Memory B cell (primary cell): ENCODE measurements around the gene NR2C1.

ENCODE experiments used
- ATAC-seq: fragments of 150-1000 bp; cut with Tn5 transposase; 2 replicates; pipeline ENCODE4 v1.10.0; 2021; ENCODE audit warnings: low read depth, mild to moderate bottlenecking, moderate library complexity
- DNase-seq, 2 donors: peaks; one replicate each; pipeline ENCODE4 v3.0.0; 2022; ENCODE audit warnings: low spot score in 2 of 2
- H3K27ac Mint-ChIP-seq: one replicate; pipeline ENCODE4 v1.8.0; 2022; ENCODE audit warnings: mild to moderate bottlenecking, moderate library complexity, mixed read lengths
- H3K27me3 Mint-ChIP-seq: one replicate; pipeline ENCODE4 v1.8.0; 2022; ENCODE audit warnings: mixed read lengths
- H3K36me3 Mint-ChIP-seq: one replicate; pipeline ENCODE4 v1.8.0; 2022; ENCODE audit warnings: mild to moderate bottlenecking, mixed read lengths
- H3K4me1 Mint-ChIP-seq: one replicate; pipeline ENCODE4 v1.8.0; 2022; ENCODE audit warnings: mixed read lengths
- H3K4me3 Mint-ChIP-seq: one replicate; pipeline ENCODE4 v1.8.0; 2022; ENCODE audit warnings: mild to moderate bottlenecking, moderate library complexity, mixed read lengths
- H3K9me3 Mint-ChIP-seq: one replicate; pipeline ENCODE4 v1.8.0; 2022; ENCODE audit warnings: mixed read lengths

The NR2C1 gene

DNA sequence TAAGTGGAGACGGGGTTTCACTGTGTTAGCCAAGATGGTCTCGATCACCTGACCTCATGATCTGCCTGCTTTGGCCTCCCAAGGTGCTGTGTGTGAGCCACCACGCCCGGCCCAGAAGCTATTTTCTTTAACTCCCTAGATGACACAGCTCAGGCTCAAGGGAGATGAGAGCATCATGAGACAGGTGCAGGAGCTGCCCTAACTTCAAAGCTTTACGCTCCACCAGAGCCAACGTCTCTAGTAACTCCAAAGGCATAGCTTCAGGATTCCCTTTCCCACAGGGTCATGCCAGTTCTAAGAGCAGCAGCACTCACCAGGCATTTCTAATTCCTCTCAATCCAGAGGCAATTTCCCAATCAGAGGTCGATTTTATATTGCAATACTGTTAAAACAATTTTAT lies 91.0 kb downstream of the NR2C1 start:
- H3K4me1 Mint-ChIP-seq = peaks cover 17% of the 10 kb centered on the region
- no peak for ATAC-seq

DNA sequence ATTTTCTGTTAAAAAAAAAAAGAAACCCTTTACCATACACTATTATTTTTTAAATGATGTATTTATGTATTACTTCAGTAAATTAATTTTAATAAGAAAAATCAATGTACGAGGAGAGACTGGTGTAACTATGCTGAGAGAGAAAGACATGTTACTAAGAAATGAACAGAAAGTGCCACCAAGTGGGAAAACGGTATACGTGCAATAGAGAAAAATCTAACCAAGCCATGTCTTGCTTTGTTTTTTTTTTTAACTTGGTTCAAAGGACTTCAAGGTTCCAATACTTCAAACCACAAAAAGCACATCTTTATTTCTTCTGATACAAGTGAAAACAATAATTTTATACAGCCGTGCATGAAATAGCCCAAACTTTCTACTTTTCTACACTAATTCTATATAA lies 92.8 kb downstream of the NR2C1 start:
- Mint-ChIP-seq H3K36me3 (peaks cover 24% of the 10 kb centered on the region), H3K4me3 (no peak overlapping the region), H3K27ac (no peak overlapping the region), H3K4me1 (peaks cover 17% of the 10 kb centered on the region), H3K27me3 (no peaks in the 10 kb centered on the region), H3K9me3 (no peaks in the 10 kb centered on the region)
- ATAC-seq (no peak), DNase-seq (no peak)

More for the DNA sequence above, 91.0 kb downstream of the NR2C1 start:
- Mint-ChIP-seq H3K9me3 (no peaks in the 10 kb centered on the region), H3K4me3 (no peak overlapping the region), H3K27ac (no peak overlapping the region), H3K36me3 (peaks cover 26% of the 10 kb centered on the region), H3K27me3 (no peaks in the 10 kb centered on the region)
- DNase-seq = no peak

DNA sequence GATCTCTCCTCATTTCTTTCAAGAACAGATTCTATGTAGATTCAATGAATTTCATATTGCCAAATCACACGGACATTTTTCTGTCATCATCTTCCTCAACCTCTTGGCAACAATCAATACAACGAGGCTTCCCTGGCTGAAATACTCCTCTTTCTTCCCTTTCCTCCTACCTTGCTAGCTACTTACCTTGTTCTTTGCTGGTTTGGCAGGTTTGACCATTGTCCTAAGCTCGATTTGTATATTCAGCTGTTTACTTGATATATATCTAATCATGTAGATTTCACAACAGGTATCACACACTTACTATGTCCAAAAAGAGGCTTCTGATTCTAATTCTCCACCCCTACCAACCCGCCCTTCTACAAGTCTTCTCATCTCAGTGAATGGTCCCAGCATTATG lies 93.5 kb downstream of the NR2C1 start:
- ATAC-seq = no peak
- no peak overlapping the region for H3K4me3 Mint-ChIP-seq
- no peak overlapping the region for H3K27ac Mint-ChIP-seq
- H3K27me3 Mint-ChIP-seq = no peaks in the 10 kb centered on the region
- peaks cover 26% of the 10 kb centered on the region for H3K36me3 Mint-ChIP-seq
- peaks cover 17% of the 10 kb centered on the region for H3K4me1 Mint-ChIP-seq
- no peaks in the 10 kb centered on the region for H3K9me3 Mint-ChIP-seq
- DNase-seq = no peak

DNA sequence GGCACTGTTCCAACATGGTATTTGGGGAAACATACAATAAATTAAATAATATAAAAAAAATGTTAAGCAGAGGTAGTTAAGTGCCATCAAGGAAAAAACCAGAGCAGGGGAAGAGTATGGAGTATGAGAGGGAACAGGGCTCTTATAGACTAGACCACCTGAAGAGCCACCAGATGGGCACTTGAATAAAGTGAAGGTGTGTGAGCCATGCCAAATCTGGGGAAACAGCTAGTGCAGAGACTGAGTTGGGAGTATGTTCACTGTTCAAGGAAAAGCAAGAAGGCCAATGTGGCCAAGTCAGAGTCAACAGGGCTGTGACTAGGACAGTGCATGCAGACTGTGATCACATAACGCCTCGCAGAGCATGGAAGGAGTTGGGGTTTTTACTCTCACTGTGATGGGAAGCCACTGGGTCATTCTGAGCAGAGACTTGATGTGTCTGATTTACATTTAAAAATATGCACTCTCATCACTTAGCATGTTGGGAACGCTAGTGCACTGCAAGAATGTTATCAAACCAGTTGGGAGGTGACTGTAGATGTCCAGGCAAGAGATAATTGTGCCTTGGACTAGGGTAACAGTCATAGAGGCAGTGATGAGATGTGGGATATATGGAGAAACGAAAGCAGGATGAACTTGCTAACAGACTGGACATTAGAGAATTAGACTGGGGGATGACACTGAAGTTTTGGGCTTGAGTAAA lies 95.5 kb downstream of the NR2C1 start:
- H3K27me3 Mint-ChIP-seq = no peaks in the 10 kb centered on the region
- H3K27ac Mint-ChIP-seq = no peak overlapping the region
- no peak for DNase-seq
- H3K4me1 Mint-ChIP-seq = peaks cover 11% of the 10 kb centered on the region
- H3K36me3 Mint-ChIP-seq = peaks cover 28% of the 10 kb centered on the region
- no peak for ATAC-seq
- no peaks in the 10 kb centered on the region for H3K9me3 Mint-ChIP-seq
- H3K4me3 Mint-ChIP-seq = no peak overlapping the region

DNA sequence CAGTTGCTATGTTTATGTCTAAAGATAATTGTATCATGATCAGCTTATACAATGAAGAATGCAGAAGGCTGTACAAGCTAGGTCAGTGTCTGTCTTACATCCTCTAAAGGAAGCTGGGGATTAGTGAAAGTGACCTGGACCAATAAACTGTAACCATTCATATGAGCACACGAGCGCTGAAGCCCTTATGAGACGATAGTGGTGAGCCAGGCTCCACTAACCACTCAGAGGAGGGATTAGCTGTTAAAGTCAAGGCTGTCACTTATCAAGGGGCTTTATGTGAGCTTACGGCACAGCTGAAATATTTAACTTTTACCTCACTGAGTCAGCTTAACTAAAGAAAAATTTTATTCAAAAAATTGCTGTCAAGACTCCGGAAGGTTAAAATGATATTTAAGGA lies 100.2 kb downstream of the NR2C1 start:
- Mint-ChIP-seq H3K4me1 (peaks cover 20% of the 10 kb centered on the region), H3K27ac (no peak overlapping the region), H3K36me3 (peaks cover 40% of the 10 kb centered on the region), H3K9me3 (no peaks in the 10 kb centered on the region), H3K4me3 (no peak overlapping the region), H3K27me3 (no peaks in the 10 kb centered on the region)
- no peak for ATAC-seq
- no peak for DNase-seq

DNA sequence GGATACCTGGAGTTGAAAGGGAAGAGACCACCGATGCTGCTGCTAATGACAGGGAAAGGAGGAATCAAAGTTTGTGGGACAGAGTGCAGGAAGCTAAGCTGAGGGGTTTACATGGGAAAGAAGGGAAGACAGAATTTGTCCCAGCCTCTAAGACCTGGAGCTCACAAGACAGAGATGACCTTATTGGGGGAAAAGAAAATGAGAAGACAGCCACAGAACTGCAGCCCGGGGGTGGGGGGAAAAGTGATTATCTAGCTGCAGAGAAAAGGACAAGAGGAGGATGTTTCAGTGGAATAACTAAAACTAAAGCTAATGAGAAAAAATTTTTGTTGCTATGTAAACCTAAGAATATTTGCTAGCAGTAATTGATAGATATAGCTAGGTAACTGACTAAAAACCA lies 100.6 kb downstream of the NR2C1 start:
- Mint-ChIP-seq H3K4me1 (peaks cover 16% of the 10 kb centered on the region), H3K4me3 (no peak overlapping the region), H3K9me3 (no peaks in the 10 kb centered on the region), H3K27ac (no peak overlapping the region), H3K36me3 (peaks cover 36% of the 10 kb centered on the region), H3K27me3 (no peaks in the 10 kb centered on the region)
- no peak for ATAC-seq
- no peak for DNase-seq

DNA sequence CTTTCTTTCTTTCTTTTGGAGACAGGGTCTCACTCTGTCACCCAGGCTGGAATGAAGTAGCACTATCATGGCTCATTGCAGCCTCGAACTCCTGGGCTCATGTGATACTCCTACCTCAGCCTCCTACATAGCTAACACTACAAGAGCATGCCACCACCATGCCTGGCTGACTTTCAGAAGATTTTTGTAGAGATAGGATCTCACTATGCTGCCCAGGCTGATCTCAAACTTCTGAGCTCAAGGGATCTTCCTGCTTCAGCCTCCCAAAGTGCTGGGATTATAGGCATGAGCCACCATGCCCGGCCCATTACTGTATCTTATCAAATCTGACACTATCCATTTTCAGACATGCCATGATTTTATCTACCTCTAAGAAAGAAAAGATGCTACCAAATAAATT lies 101.5 kb downstream of the NR2C1 start:
- Mint-ChIP-seq H3K4me1 (peaks cover 21% of the 10 kb centered on the region), H3K4me3 (no peak overlapping the region), H3K27ac (no peak overlapping the region), H3K9me3 (no peaks in the 10 kb centered on the region), H3K36me3 (peaks cover 37% of the 10 kb centered on the region), H3K27me3 (no peaks in the 10 kb centered on the region)
- no peak for DNase-seq
- no peak for ATAC-seq

GRCh38 chr12:94970560-94970959 lies 102.9 kb downstream of the NR2C1 start:
- no peak overlapping the region for H3K27ac Mint-ChIP-seq
- H3K4me1 Mint-ChIP-seq = peaks cover 21% of the 10 kb centered on the region
- no peak overlapping the region for H3K4me3 Mint-ChIP-seq
- no peaks in the 10 kb centered on the region for H3K27me3 Mint-ChIP-seq
- H3K9me3 Mint-ChIP-seq = no peaks in the 10 kb centered on the region
- no peak for ATAC-seq
- no peak for DNase-seq
- peaks cover 34% of the 10 kb centered on the region for H3K36me3 Mint-ChIP-seq
